ENCODE measurements around the gene TTI1. TPM values are rescaled to one million over a fixed set of nuclear protein-coding genes. Genes with fewer than 3 reads are reported as not detected.

TTI1 gene
- 21.2 and 21.5 TPM in 2 replicates for total RNA-seq

GRCh38 chr20:38033330-38034107, at the start of gene TTI1, which contains the start of gene RPRD1B:
Gene TTI1 (minus strand): TSS chr20:38033456. CDS start chr20:38013816, 19,640 bp downstream.
Gene RPRD1B (plus strand): TSS chr20:38033746. CDS start chr20:38033948, 202 bp downstream.

Other genes starting within 250 kb of the TTI1 start
- 2.8 and 5.3 TPM in 2 replicates for gene VSTM2L, start 130.3 kb downstream of the TTI1 start, total RNA-seq
- 25.6 and 26.5 TPM in 2 replicates for gene RPRD1B, start 290 bp upstream of the TTI1 start, total RNA-seq
- gene TGM2, start 131.8 kb upstream of the TTI1 start, total RNA-seq = 72.3 and 109 TPM in 2 replicates
- 4.1 and 4.3 TPM in 2 replicates for gene KIAA1755, start 227.3 kb upstream of the TTI1 start, total RNA-seq

Measured in smooth muscle cell of trachea (primary cell).